A549 (cell line): Measurements from ENCODE around the gene ODAD4. TPM values are rescaled to one million over a fixed set of nuclear protein-coding genes. Genes with fewer than 3 reads are reported as not detected.

Experiments used
- ATAC-seq, 2 experiments: fragments of 200-7000 bp in 1 of 2; fragments of >200 bp in 1 of 2; cut with Nextera tagmentation in 1 of 2; cut with Tn5 transposase in 1 of 2; 3 replicates each; pipeline versions ENCODE4 v1.8.0 to v1.9.1; 2018 to 2020; ENCODE audit warnings: mild to moderate bottlenecking in 1 of 2, moderate library complexity in 1 of 2
- CTCF ChIA-PET: fragments of 300-600 bp; sonication (Branson Sonifier 250); formaldehyde crosslinking; extraction: SDS; loops from one replicate; lab custom pipeline; 2021; ENCODE audit warnings: antibody characterized with exemption, inconsistent platforms; lab: Yijun Ruan, JAX
- POLR2A ChIA-PET: fragments of 350-600 bp; formaldehyde crosslinking; extraction: SDS; loops from one replicate; lab custom pipeline; 2021; ENCODE audit warnings: antibody characterized with exemption, inconsistent platforms; lab: Yijun Ruan, JAX
- DNase-seq, 2 experiments: peaks; one replicate each; pipeline versions ENCODE4 v3.0.0 to v3.0.0-alpha.2; 2011 to 2016; ENCODE audit warnings: low read depth in 1 of 2, low spot score in 1 of 2
- FAIRE-seq: peaks from 2 replicates; lab custom pipeline; 2011; peaks lifted over from hg19 to GRCh38; lab: Jason Lieb, UNC
- H3K27ac ChIP-seq, 2 experiments: fragments of >200 bp; sonication (Bioruptor Twin); formaldehyde crosslinking; 3 replicates each; pipeline ENCODE4 v1.5.1; 2016 to 2017
- H3K4me1 ChIP-seq: fragments of >200 bp; sonication (Bioruptor Twin); formaldehyde crosslinking; 3 replicates; pipeline ENCODE4 v1.6.1; 2016
- H3K4me2 ChIP-seq: fragments of >200 bp; sonication (Bioruptor Twin); formaldehyde crosslinking; 3 replicates; pipeline ENCODE4 v1.6.1; 2016
- H3K4me3 ChIP-seq: fragments of >200 bp; sonication (Bioruptor Twin); formaldehyde crosslinking; 3 replicates; pipeline ENCODE4 v1.5.1; 2016
- H3K9me3 ChIP-seq: fragments of >200 bp; sonication (Bioruptor Twin); formaldehyde crosslinking; 3 replicates; pipeline ENCODE4 v1.6.1; 2016
- BCL3 ChIP-seq: fragments of >200 bp; sonication (Bioruptor Twin); formaldehyde crosslinking; IDR thresholded peaks from 3 replicates; pipeline ENCODE4 v1.6.1; 2016
- CHD2 ChIP-seq: fragments of 150-350 bp; IDR thresholded peaks from 2 replicates; pipeline ENCODE4 v1.6.1; 2014; ENCODE audit warnings: low read length; ENCODE audit not compliant: partially characterized antibody
- CHD4 ChIP-seq: fragments of 200-600 bp; sonication (generic); IDR thresholded peaks from 2 replicates; pipeline ENCODE4 v1.6.1; 2016; ENCODE audit warnings: antibody characterized with exemption, mild to moderate bottlenecking, borderline replicate concordance
- CTCF ChIP-seq: fragments of >200 bp; sonication (Bioruptor Twin); formaldehyde crosslinking; IDR thresholded peaks from 3 replicates; pipeline ENCODE4 v1.5.1; 2016
- EP300 ChIP-seq, 2 experiments: fragments of >200 bp; sonication (Bioruptor Twin); formaldehyde crosslinking; IDR thresholded peaks; 2 replicates in 1 of 2; 3 replicates in 1 of 2; pipeline ENCODE4 v1.6.1; 2016 to 2017
- ESRRA ChIP-seq: fragments of 150-350 bp; IDR thresholded peaks from 2 replicates; pipeline ENCODE4 v1.6.1; 2014; ENCODE audit warnings: mild to moderate bottlenecking, low read length, borderline replicate concordance
- FOSL2 ChIP-seq, 2 experiments: fragments of 450-650 bp in 1 of 2; fragments of >200 bp in 1 of 2; sonication (Bioruptor Twin) in 1 of 2; formaldehyde crosslinking; IDR thresholded peaks; 2 replicates each; pipeline versions ENCODE4 v1.5.0 to v1.6.1; 2016 to 2020; ENCODE audit warnings: mild to moderate bottlenecking in 1 of 2, moderate library complexity in 1 of 2
- GATA3 ChIP-seq: IDR thresholded peaks from 2 replicates; pipeline ENCODE4 v1.6.1; 2012; ENCODE audit warnings: borderline replicate concordance
- HEYL ChIP-seq: fragments of 250-450 bp; sonication (Bioruptor Pico); IDR thresholded peaks from 2 replicates; pipeline ENCODE4 v1.8.0; 2021; ENCODE audit warnings: mild to moderate bottlenecking, moderate library complexity
- HMGXB4 ChIP-seq: fragments of 250-450 bp; sonication (Bioruptor Pico); IDR thresholded peaks from 2 replicates; pipeline ENCODE4 v1.5.0; 2021; ENCODE audit warnings: mild to moderate bottlenecking, moderate library complexity, borderline replicate concordance
- HOXA7 ChIP-seq: fragments of 250-450 bp; sonication (Bioruptor Pico); IDR thresholded peaks from 2 replicates; pipeline ENCODE4 v1.5.0; 2020; ENCODE audit warnings: mild to moderate bottlenecking, moderate library complexity
- KDM5A ChIP-seq: fragments of 200-600 bp; sonication (generic); IDR thresholded peaks from 2 replicates; pipeline ENCODE4 v1.6.1; 2016; ENCODE audit warnings: antibody characterized with exemption, mild to moderate bottlenecking
- MAFK ChIP-seq: fragments of 450-650 bp; IDR thresholded peaks from 2 replicates; pipeline ENCODE4 v1.6.1; 2014; ENCODE audit not compliant: partially characterized antibody
- NPAS2 ChIP-seq: fragments of 250-450 bp; sonication (Bioruptor Pico); IDR thresholded peaks from 2 replicates; pipeline ENCODE4 v1.8.0; 2022; ENCODE audit warnings: mild to moderate bottlenecking, moderate library complexity, borderline replicate concordance
- RAD21 ChIP-seq, 2 experiments: fragments of >200 bp in 1 of 2; sonication (Bioruptor Twin) in 1 of 2; formaldehyde crosslinking in 1 of 2; IDR thresholded peaks in 1 of 2; conservative IDR thresholded peaks in 1 of 2; 2 replicates in 1 of 2; 3 replicates in 1 of 2; pipeline ENCODE4 v1.6.1; 2012 to 2018; ENCODE audit warnings: inconsistent platforms in 1 of 2
- SMC3 ChIP-seq: fragments of >200 bp; sonication (Bioruptor Twin); formaldehyde crosslinking; IDR thresholded peaks from 3 replicates; pipeline ENCODE4 v1.6.1; 2018; ENCODE audit warnings: inconsistent platforms
- SREBF2 ChIP-seq: fragments of 450-650 bp; IDR thresholded peaks from 2 replicates; pipeline ENCODE4 v1.6.1; 2014; ENCODE audit warnings: mild to moderate bottlenecking, moderate library complexity
- ZC3H11A ChIP-seq: fragments of 450-650 bp; IDR thresholded peaks from 2 replicates; pipeline ENCODE4 v1.6.1; 2014; ENCODE audit warnings: antibody characterized with exemption, mild to moderate bottlenecking
- WGBS: methylation state at CpG from one replicate; pipeline ENCODE4 v1.1.6; 2017; ENCODE audit errors: missing lambda C conversion rate; 5-methylcytosine and 5-hydroxymethylcytosine counted together
- polyA plus RNA-seq, 4 experiments: library from polyadenylated mRNA; depleted of rRNA in 3 of 4; stranded (reverse); fragments of >200 nt; fragmentation: RNase III in 1 of 4; extraction: RNeasy Plus Mini Kit Qiagen cat#74134 plus additional on column Dnase treatment in 1 of 4; gene quantifications; 2 replicates in 3 of 4; 3 replicates in 1 of 4; pipeline ENCODE4 v1.2.3, GENCODE V29; 2011 to 2017
- TF ChIP-seq, protein P1 (sequence below): fragments of 450-650 bp; IDR thresholded peaks from 2 replicates; pipeline ENCODE4 v1.6.1; 2014; ENCODE audit warnings: antibody characterized with exemption
- TF ChIP-seq, protein P2 (sequence below): IDR thresholded peaks from 2 replicates; pipeline ENCODE4 v1.6.1; 2012; ENCODE audit warnings: low read depth, borderline replicate concordance

ODAD4 gene
- polyA plus RNA-seq, 2 of the 4 experiments (the other 2 are of a cell fraction): 2.0 to 2.3 TPM

GRCh38 chr17:41882756-41883155 lies 47.7 kb upstream of the ODAD4 start:
- ChIA-PET POLR2A (no interaction called here), CTCF (interaction anchor here (0.9 to 2.6 kb wide), 6 partner anchors 11 to 82 kb away, joined by 3 to 12 read pairs (median 4); partner anchors contain the start of gene P3H4)
- WGBS: 85% methylated on average over 6 of the region's 6 CpGs
- Histone ChIP-seq H3K4me3 (no peak overlapping the region), H3K9me3 (no peaks in the 10 kb centered on the region), H3K27ac (no peak overlapping the region), H3K4me2 (no peak overlapping the region), H3K4me1 (peaks cover 3% of the 10 kb centered on the region; the same call in 1 of the 3 replicates)
- TF ChIP-seq ESRRA: no peak
- TF ChIP-seq SREBF2: no peak
- FAIRE-seq (no peak), ATAC-seq (no peak), DNase-seq (no peak)

GRCh38 chr17:41885733-41886132 lies 44.7 kb upstream of the ODAD4 start:
- ChIA-PET POLR2A (no interaction called here), CTCF (interaction anchor here (1.0 to 3.3 kb wide), 19 partner anchors 10 to 148 kb away, joined by 3 to 13 read pairs (median 5); partner anchors contain the start of genes ACLY, KLHL11, ODAD4 and P3H4)
- peak overlapping the region in 1 of 2 experiments; percentile 1; a peak in 1 of 6 replicates for H3K27ac ChIP-seq
- TF ChIP-seq CHD4: no peak
- no peak for TF ChIP-seq NPAS2
- no peak for TF ChIP-seq CHD2
- peak; percentile 49; the same call in 2 of the 3 replicates for TF ChIP-seq SMC3
- no peak for TF ChIP-seq KDM5A
- TF ChIP-seq HMGXB4 (CRISPR knock-in tag): no peak
- no peak for TF ChIP-seq ZC3H11A
- TF ChIP-seq HOXA7 (CRISPR knock-in tag): no peak
- no peak for TF ChIP-seq HEYL
- TF ChIP-seq EP300 (IDR thresholded peaks at IDR 0.05): no peak
- TF ChIP-seq, protein P1, sequence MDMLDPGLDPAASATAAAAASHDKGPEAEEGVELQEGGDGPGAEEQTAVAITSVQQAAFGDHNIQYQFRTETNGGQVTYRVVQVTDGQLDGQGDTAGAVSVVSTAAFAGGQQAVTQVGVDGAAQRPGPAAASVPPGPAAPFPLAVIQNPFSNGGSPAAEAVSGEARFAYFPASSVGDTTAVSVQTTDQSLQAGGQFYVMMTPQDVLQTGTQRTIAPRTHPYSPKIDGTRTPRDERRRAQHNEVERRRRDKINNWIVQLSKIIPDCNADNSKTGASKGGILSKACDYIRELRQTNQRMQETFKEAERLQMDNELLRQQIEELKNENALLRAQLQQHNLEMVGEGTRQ: no peak
- no peak for TF ChIP-seq GATA3
- no peak for TF ChIP-seq BCL3
- no peak for TF ChIP-seq FOSL2 (IDR thresholded peaks at IDR 0.05)
- TF ChIP-seq FOSL2 (CRISPR knock-in tag; IDR thresholded peaks at IDR 0.05): no peak
- TF ChIP-seq, protein P2, sequence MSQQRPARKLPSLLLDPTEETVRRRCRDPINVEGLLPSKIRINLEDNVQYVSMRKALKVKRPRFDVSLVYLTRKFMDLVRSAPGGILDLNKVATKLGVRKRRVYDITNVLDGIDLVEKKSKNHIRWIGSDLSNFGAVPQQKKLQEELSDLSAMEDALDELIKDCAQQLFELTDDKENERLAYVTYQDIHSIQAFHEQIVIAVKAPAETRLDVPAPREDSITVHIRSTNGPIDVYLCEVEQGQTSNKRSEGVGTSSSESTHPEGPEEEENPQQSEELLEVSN: no peak
- peak; percentile 54 for TF ChIP-seq CTCF
- TF ChIP-seq MAFK: no peak
- TF ChIP-seq RAD21 (conservative IDR thresholded peaks at IDR 0.05 in 1 of 2, IDR thresholded peaks at IDR 0.05 in 1 of 2): peak; percentile 60 to 69
- TF ChIP-seq, all 56 proteins: peak for 3
- Histone ChIP-seq H3K4me2 (no peak overlapping the region), H3K9me3 (no peaks in the 10 kb centered on the region), H3K4me1 (peaks cover 10% of the 10 kb centered on the region; the same call in 2 of the 3 replicates), H3K4me3 (no peak overlapping the region)
- WGBS: 86% methylated on average over 6 of the region's 6 CpGs
- FAIRE-seq (no peak), DNase-seq (peak; percentile 48 to 66), ATAC-seq (peak; percentile 62 to 67)
